HG03175 (cell line): ENCODE data around the gene RAB9B.

Experiments
- ATAC-seq: cut with Tn5 transposase; IDR thresholded peaks from one replicate; pipeline ENCODE4 v1.9.1; 2021; ENCODE audit warnings: mild to moderate bottlenecking, moderate library complexity; ENCODE audit not compliant: unreplicated experiment

Gene RAB9B

GRCh38 chrX:103773445-103773844 lies 58.6 kb downstream of the RAB9B start:
- ATAC-seq: no peak
